ENCODE measurements around the gene CEACAM7. TPM values are rescaled to one million over a fixed set of nuclear protein-coding genes. Genes with fewer than 3 reads are reported as not detected.

The CEACAM7 gene
- total RNA-seq, 1 donor from 2014 or later: not detected

DNA sequence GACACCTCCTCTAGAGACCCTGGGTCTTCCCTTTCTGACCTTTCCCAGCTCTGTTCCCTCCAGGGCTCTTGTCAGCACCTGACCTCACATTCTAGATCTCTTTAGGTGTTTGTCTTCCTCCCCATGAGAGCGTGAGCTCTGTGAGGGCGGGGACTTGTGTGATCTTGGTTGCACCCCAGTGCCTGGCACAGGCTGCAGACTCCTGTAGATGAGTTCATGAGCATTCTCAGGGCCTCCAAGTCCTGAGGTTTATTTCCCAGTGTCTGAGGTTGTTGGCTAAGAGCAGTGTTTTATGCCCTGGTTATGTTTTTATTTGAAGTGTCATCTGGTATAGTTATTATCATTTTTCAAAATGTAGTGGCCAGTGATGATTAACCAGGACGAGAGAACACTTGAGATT, 61.8 kb downstream of the CEACAM7 start:
- no peak overlapping the region for H3K27ac Mint-ChIP-seq (ENCODE audit: unreplicated experiment)
- peaks cover 3% of the 10 kb centered on the region for H3K36me3 Mint-ChIP-seq (ENCODE audit: low read depth)
- H3K27me3 Mint-ChIP-seq (ENCODE audit: low read depth): no peaks in the 10 kb centered on the region

DNA sequence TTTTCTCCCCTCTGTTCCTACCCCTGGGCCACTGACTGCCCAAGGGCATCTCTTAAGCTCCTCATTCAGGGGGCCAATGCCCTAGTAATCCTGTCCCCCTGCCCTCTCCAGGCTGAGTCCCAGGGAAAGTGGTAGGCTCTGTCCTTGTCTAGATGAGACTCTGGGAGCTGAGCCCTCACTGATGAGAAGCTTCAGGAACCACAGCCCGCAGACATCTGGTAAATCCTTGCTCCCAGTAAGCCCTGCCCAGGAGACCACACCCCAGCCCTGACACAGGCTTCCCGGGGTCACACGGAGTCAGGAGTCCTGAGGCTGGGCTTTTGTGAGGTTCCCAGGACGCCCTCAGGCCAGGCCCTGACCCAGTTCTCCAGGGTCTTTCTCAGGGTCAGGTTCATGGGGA, 63.1 kb downstream of the CEACAM7 start:
- no peak overlapping the region for H3K27ac Mint-ChIP-seq (ENCODE audit: unreplicated experiment)
- peaks cover 3% of the 10 kb centered on the region for H3K36me3 Mint-ChIP-seq (ENCODE audit: low read depth)
- peaks cover 3% of the 10 kb centered on the region for H3K9me3 Mint-ChIP-seq
- no peaks in the 10 kb centered on the region for H3K27me3 Mint-ChIP-seq (ENCODE audit: low read depth)
- DNase-seq (ENCODE audit: low read depth, low spot score): no peak
- H3K4me3 Mint-ChIP-seq: no peak overlapping the region
- H3K4me1 Mint-ChIP-seq: no peaks in the 10 kb centered on the region
- no peak for TF ChIP-seq CTCF (conservative IDR thresholded peaks at IDR 0.05)

More for the DNA sequence above, 61.8 kb downstream of the CEACAM7 start:
- H3K4me1 Mint-ChIP-seq: no peaks in the 10 kb centered on the region
- no peak overlapping the region for H3K4me3 Mint-ChIP-seq
- H3K9me3 Mint-ChIP-seq: peaks cover 5% of the 10 kb centered on the region
- DNase-seq (ENCODE audit: low read depth, low spot score): no peak
- no peak for TF ChIP-seq CTCF (conservative IDR thresholded peaks at IDR 0.05)

GRCh38 chr19:41624515-41624914, 63.6 kb downstream of the CEACAM7 start:
- Mint-ChIP-seq H3K4me3 (no peak overlapping the region), H3K4me1 (no peaks in the 10 kb centered on the region), H3K27me3 (ENCODE audit: low read depth) (no peaks in the 10 kb centered on the region), H3K9me3 (peaks cover 3% of the 10 kb centered on the region), H3K36me3 (ENCODE audit: low read depth) (peaks cover 3% of the 10 kb centered on the region), H3K27ac (ENCODE audit: unreplicated experiment) (no peak overlapping the region)
- DNase-seq (ENCODE audit: low read depth, low spot score): no peak
- TF ChIP-seq CTCF (conservative IDR thresholded peaks at IDR 0.05): no peak

- H3K9me3 Mint-ChIP-seq: peaks cover 3% of the 10 kb centered on the region
- no peak for TF ChIP-seq CTCF (conservative IDR thresholded peaks at IDR 0.05)
- H3K36me3 Mint-ChIP-seq (ENCODE audit: low read depth): peaks cover 3% of the 10 kb centered on the region
- no peak for DNase-seq (ENCODE audit: low read depth, low spot score)
- no peaks in the 10 kb centered on the region for H3K27me3 Mint-ChIP-seq (ENCODE audit: low read depth)
- no peak overlapping the region for H3K4me3 Mint-ChIP-seq
- H3K27ac Mint-ChIP-seq (ENCODE audit: unreplicated experiment): no peak overlapping the region
- H3K4me1 Mint-ChIP-seq: no peaks in the 10 kb centered on the region
Observed at GRCh38 chr19:41623360-41623759, 64.7 kb downstream of the CEACAM7 start.

Other genes starting within 250 kb of the CEACAM7 start
- gene DMAC2, start 248.4 kb downstream of the CEACAM7 start, total RNA-seq: 62.2 and 63.1 TPM in 2 replicates
- gene ERICH4, start 245.1 kb downstream of the CEACAM7 start, total RNA-seq: not detected in 2 replicates
- 0.75 and 1.1 TPM in 2 replicates for gene CEACAM21, start 112.1 kb downstream of the CEACAM7 start, total RNA-seq
- not detected in 2 replicates for gene CEACAM4, start 61.2 kb downstream of the CEACAM7 start, total RNA-seq
- not detected in 2 replicates for gene CEACAM5, start 20.4 kb upstream of the CEACAM7 start, total RNA-seq
- gene CEACAM6, start 67.3 kb upstream of the CEACAM7 start, total RNA-seq: not detected in 2 replicates
- not detected in 2 replicates for gene CEACAM3, start 108.3 kb upstream of the CEACAM7 start, total RNA-seq
- gene LYPD4, start 156.4 kb upstream of the CEACAM7 start, total RNA-seq: not detected in 2 replicates
- not detected in 2 replicates for gene DMRTC2, start 156.8 kb upstream of the CEACAM7 start, total RNA-seq
- 2,492 and 2,613 TPM in 2 replicates for gene RPS19, start 172.0 kb upstream of the CEACAM7 start, total RNA-seq
- gene CD79A, start 189.0 kb upstream of the CEACAM7 start, total RNA-seq: 0.32 and 0.70 TPM in 2 replicates
- 62.3 and 69.9 TPM in 2 replicates for gene ARHGEF1, start 194.9 kb upstream of the CEACAM7 start, total RNA-seq
- 0.12 and 0.14 TPM in 2 replicates for gene ERFL, start 240.2 kb upstream of the CEACAM7 start, total RNA-seq

All from neural crest cell (in vitro differentiated cells).